ENCODE data around the gene NRAP. TPM values are rescaled to one million over a fixed set of nuclear protein-coding genes. Genes with fewer than 3 reads are reported as not detected.

Gene NRAP
- total RNA-seq, 4 donors from 2014 or later: 811 to 2,339 (median 1,413) TPM

- intact Hi-C loops (cut with DNase I; ENCODE audit: low total_unique reads) (no loop called here), in situ Hi-C loops (cut with MboI; ENCODE audit: low sequenced_read_pairs in 4 of 4) (loop anchor here in 1 of 4 donors (25.0 kb wide), 1 partner anchor 401 kb away; no protein-coding TSS in a partner anchor)
- H3K27ac ChIP-seq: no peak overlapping the region
- no peaks in the 10 kb centered on the region for H3K9me3 ChIP-seq
- no peaks in the 10 kb centered on the region for H3K36me3 ChIP-seq
- no peaks in the 10 kb centered on the region for H3K27me3 ChIP-seq
- H3K4me3 ChIP-seq: no peak overlapping the region
- DNase-seq (no peak), ATAC-seq (no peak)
- H3K4me1 ChIP-seq: peaks cover 0 to 7% of the 10 kb centered on the region in 2 donors
- TF ChIP-seq POLR2A (IDR thresholded peaks at IDR 0.05): no peak
- TF ChIP-seq CTCF (IDR thresholded peaks at IDR 0.05 in 4 of 5, conservative IDR thresholded peaks at IDR 0.05 in 1 of 5): no peak
These were observed 47.3 kb upstream of the NRAP start for GRCh38 chr10:113711142-113711541.

- DNase-seq: no peak
- no peak overlapping the region for H3K27ac ChIP-seq
- H3K9me3 ChIP-seq: no peaks in the 10 kb centered on the region
- ATAC-seq: no peak
- H3K27me3 ChIP-seq: no peaks in the 10 kb centered on the region
- intact Hi-C loops (cut with DNase I; ENCODE audit: low total_unique reads): no loop called here
- H3K36me3 ChIP-seq: no peaks in the 10 kb centered on the region
- no peak overlapping the region for H3K4me3 ChIP-seq
- TF ChIP-seq CTCF (IDR thresholded peaks at IDR 0.05 in 4 of 5, conservative IDR thresholded peaks at IDR 0.05 in 1 of 5): no peak
- no peak for TF ChIP-seq POLR2A (IDR thresholded peaks at IDR 0.05)
- H3K4me1 ChIP-seq: peaks cover 0 to 7% of the 10 kb centered on the region in 2 donors
- in situ Hi-C loops (cut with MboI; ENCODE audit: low sequenced_read_pairs in 4 of 4): loop anchor here in 3 of 4 donors (10.0 to 25.0 kb wide), 2 partner anchors 395 to 403 kb away; no protein-coding TSS in a partner anchor
These were observed 45.5 kb upstream of the NRAP start for GRCh38 chr10:113709221-113709838.

- peaks cover 0 to 7% of the 10 kb centered on the region in 2 donors for H3K4me1 ChIP-seq
- H3K36me3 ChIP-seq: no peaks in the 10 kb centered on the region
- intact Hi-C loops (cut with DNase I; ENCODE audit: low total_unique reads): no loop called here
- no peak overlapping the region for H3K27ac ChIP-seq
- H3K27me3 ChIP-seq: no peaks in the 10 kb centered on the region
- no peak for DNase-seq
- no peaks in the 10 kb centered on the region for H3K9me3 ChIP-seq
- no peak for ATAC-seq
- in situ Hi-C loops (cut with MboI; ENCODE audit: low sequenced_read_pairs in 4 of 4): loop anchor here in 3 of 4 donors (10.0 to 25.0 kb wide), 2 partner anchors 396 to 404 kb away; no protein-coding TSS in a partner anchor
- no peak overlapping the region for H3K4me3 ChIP-seq
- TF ChIP-seq POLR2A (IDR thresholded peaks at IDR 0.05) (no peak), CTCF (IDR thresholded peaks at IDR 0.05 in 4 of 5, conservative IDR thresholded peaks at IDR 0.05 in 1 of 5) (no peak)
These were observed 44.8 kb upstream of the NRAP start for GRCh38 chr10:113708640-113709039.

- no peaks in the 10 kb centered on the region for H3K9me3 ChIP-seq
- H3K27me3 ChIP-seq: no peaks in the 10 kb centered on the region
- intact Hi-C loops (cut with DNase I; ENCODE audit: low total_unique reads) (no loop called here), in situ Hi-C loops (cut with MboI; ENCODE audit: low sequenced_read_pairs in 4 of 4) (loop anchor here in 3 of 4 donors (10.0 to 25.0 kb wide), 2 partner anchors 398 to 406 kb away; no protein-coding TSS in a partner anchor)
- no peak overlapping the region for H3K4me3 ChIP-seq
- ATAC-seq (no peak), DNase-seq (no peak)
- no peak overlapping the region for H3K27ac ChIP-seq
- no peaks in the 10 kb centered on the region for H3K36me3 ChIP-seq
- peaks cover 0 to 7% of the 10 kb centered on the region in 2 donors for H3K4me1 ChIP-seq
- TF ChIP-seq POLR2A (IDR thresholded peaks at IDR 0.05): no peak
- no peak for TF ChIP-seq CTCF (IDR thresholded peaks at IDR 0.05 in 4 of 5, conservative IDR thresholded peaks at IDR 0.05 in 1 of 5)
These were observed 42.8 kb upstream of the NRAP start for GRCh38 chr10:113706623-113707022.
